DND-41 (cell line): ENCODE results near the gene RIF1.

ENCODE experiments used
- ATAC-seq: fragments of 200-7000 bp; cut with Tn5 transposase; 3 replicates; pipeline ENCODE4 v1.9.1; 2021; ENCODE audit warnings: low read depth; ENCODE audit not compliant: insufficient read depth
- DNase-seq: peaks from one replicate; pipeline ENCODE4 v3.0.0-alpha.2; 2020
- H2AFZ ChIP-seq: 2 replicates; pipeline ENCODE4 v1.6.0; 2012; ENCODE audit warnings: low read depth, low read length
- H3K27ac ChIP-seq: 2 replicates; pipeline ENCODE4 v1.5.1; 2012; ENCODE audit warnings: low read length, inconsistent platforms
- H3K27me3 ChIP-seq: fragments of 200-600 bp; sonication (generic); 2 replicates; pipeline ENCODE4 v1.6.0; 2012; ENCODE audit warnings: low read length, mild to moderate bottlenecking, inconsistent platforms; ENCODE audit not compliant: insufficient read depth, poor library complexity
- H3K36me3 ChIP-seq: 2 replicates; pipeline ENCODE4 v1.5.1; 2012; ENCODE audit warnings: low read length, inconsistent platforms; ENCODE audit not compliant: insufficient read depth
- H3K4me1 ChIP-seq: 2 replicates; pipeline ENCODE4 v1.5.1; 2012; ENCODE audit warnings: mild to moderate bottlenecking, low read length; ENCODE audit not compliant: insufficient read depth
- H3K4me2 ChIP-seq: 2 replicates; pipeline ENCODE4 v1.6.0; 2012; ENCODE audit warnings: mild to moderate bottlenecking, moderate library complexity, low read length, inconsistent platforms; ENCODE audit not compliant: insufficient read depth
- H3K4me3 ChIP-seq, 2 experiments: fragments of 200-600 bp in 1 of 2; shearing (Covaris generic) in 1 of 2; 2 replicates each; pipeline ENCODE4 v1.5.1; 2012 to 2016; ENCODE audit warnings: inconsistent platforms in 2 of 2, low read length in 2 of 2, mild to moderate bottlenecking in 2 of 2, low read depth in 1 of 2, moderate library complexity in 1 of 2
- H3K79me2 ChIP-seq: 2 replicates; pipeline ENCODE4 v1.6.0; 2012; ENCODE audit warnings: low read length, inconsistent platforms; ENCODE audit not compliant: insufficient read depth
- H3K9ac ChIP-seq: 2 replicates; pipeline ENCODE4 v1.6.0; 2012; ENCODE audit warnings: low read depth, mild to moderate bottlenecking, inconsistent platforms, low read length, moderate library complexity
- H3K9me3 ChIP-seq: 2 replicates; pipeline ENCODE4 v1.5.1; 2012; ENCODE audit warnings: low read length, moderate library complexity, mild to moderate bottlenecking, inconsistent platforms; ENCODE audit not compliant: insufficient read depth, severe bottlenecking
- H4K20me1 ChIP-seq: 2 replicates; pipeline ENCODE4 v1.6.0; 2012; ENCODE audit warnings: low read length; ENCODE audit not compliant: insufficient read depth
- EZH2 ChIP-seq: IDR thresholded peaks from 3 replicates; pipeline ENCODE4 v1.6.1; 2012; ENCODE audit warnings: borderline replicate concordance, low read depth, mild to moderate bottlenecking, moderate library complexity, low read length, inconsistent platforms; ENCODE audit not compliant: severe bottlenecking
- TF ChIP-seq, protein P1 (sequence below): IDR thresholded peaks from 2 replicates; pipeline ENCODE4 v1.5.1; 2012; ENCODE audit warnings: borderline replicate concordance, low read length, moderate library complexity, mild to moderate bottlenecking; ENCODE audit not compliant: poor library complexity, severe bottlenecking; ENCODE audit errors: extremely low read depth

RIF1 gene

DNA sequence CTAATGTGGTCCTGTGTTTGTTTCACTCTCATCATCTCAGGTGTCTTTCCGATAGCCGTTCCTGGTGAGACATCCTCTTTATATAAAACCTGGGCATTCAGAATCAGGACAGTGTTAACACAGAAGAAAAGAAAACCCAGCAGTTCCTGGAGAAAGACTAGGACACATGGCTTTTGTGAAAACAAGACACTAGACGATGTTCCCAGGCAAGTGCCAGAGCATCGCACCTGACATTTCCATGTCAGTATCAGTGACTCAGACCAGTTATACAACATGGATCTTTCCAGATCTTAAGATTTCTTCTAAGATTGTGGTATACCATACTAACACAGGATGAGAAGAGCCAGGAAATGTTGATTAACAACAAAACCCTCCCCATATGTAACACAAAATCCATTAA lies 96.5 kb downstream of the RIF1 start:
- H3K4me3 ChIP-seq: no peak overlapping the region
- H3K27me3 ChIP-seq: no peaks in the 10 kb centered on the region
- no peaks in the 10 kb centered on the region for H4K20me1 ChIP-seq
- H3K9me3 ChIP-seq: no peaks in the 10 kb centered on the region
- no peak for TF ChIP-seq EZH2
- TF ChIP-seq, protein P1, sequence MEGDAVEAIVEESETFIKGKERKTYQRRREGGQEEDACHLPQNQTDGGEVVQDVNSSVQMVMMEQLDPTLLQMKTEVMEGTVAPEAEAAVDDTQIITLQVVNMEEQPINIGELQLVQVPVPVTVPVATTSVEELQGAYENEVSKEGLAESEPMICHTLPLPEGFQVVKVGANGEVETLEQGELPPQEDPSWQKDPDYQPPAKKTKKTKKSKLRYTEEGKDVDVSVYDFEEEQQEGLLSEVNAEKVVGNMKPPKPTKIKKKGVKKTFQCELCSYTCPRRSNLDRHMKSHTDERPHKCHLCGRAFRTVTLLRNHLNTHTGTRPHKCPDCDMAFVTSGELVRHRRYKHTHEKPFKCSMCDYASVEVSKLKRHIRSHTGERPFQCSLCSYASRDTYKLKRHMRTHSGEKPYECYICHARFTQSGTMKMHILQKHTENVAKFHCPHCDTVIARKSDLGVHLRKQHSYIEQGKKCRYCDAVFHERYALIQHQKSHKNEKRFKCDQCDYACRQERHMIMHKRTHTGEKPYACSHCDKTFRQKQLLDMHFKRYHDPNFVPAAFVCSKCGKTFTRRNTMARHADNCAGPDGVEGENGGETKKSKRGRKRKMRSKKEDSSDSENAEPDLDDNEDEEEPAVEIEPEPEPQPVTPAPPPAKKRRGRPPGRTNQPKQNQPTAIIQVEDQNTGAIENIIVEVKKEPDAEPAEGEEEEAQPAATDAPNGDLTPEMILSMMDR: no peak
- H3K9ac ChIP-seq: no peak overlapping the region
- H3K4me2 ChIP-seq: no peak overlapping the region
- peaks cover 7% of the 10 kb centered on the region; the same call in 1 of the 2 replicates for H3K36me3 ChIP-seq
- H3K4me1 ChIP-seq: no peaks in the 10 kb centered on the region
- no peak overlapping the region for H3K27ac ChIP-seq
- DNase-seq: no peak
- no peak for ATAC-seq
- H3K79me2 ChIP-seq: no peaks in the 10 kb centered on the region
- no peak overlapping the region for H2AFZ ChIP-seq

DNA sequence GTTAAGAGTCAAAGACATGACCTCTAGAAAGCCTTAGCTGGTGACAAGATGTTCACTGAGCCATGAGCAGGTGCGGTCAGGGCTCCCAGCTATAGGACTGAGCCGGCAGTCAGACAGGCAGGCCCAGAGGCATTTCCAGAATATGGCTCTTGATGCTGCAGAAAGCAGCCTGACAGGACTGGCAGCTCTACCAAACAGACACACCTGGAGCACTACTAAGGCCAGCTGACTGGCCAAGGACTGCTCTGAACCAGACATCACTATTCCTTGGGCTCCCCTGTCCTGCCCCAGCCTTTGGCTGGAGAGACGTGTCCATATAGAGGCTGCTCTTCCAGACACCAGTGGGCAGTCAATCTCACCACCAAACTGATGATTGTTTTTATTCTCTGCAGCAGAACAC lies 98.8 kb downstream of the RIF1 start:
- no peaks in the 10 kb centered on the region for H3K9me3 ChIP-seq
- no peak overlapping the region for H3K27ac ChIP-seq
- DNase-seq: no peak
- H3K4me1 ChIP-seq: no peaks in the 10 kb centered on the region
- H3K36me3 ChIP-seq: peaks cover 7% of the 10 kb centered on the region; the same call in 1 of the 2 replicates
- H3K4me3 ChIP-seq: no peak overlapping the region
- no peak overlapping the region for H3K4me2 ChIP-seq
- H3K79me2 ChIP-seq: no peaks in the 10 kb centered on the region
- no peaks in the 10 kb centered on the region for H3K27me3 ChIP-seq
- no peak overlapping the region for H3K9ac ChIP-seq
- no peak overlapping the region for H2AFZ ChIP-seq
- TF ChIP-seq, protein P1: no peak
- TF ChIP-seq EZH2: no peak
- no peak for ATAC-seq
- H4K20me1 ChIP-seq: no peaks in the 10 kb centered on the region

GRCh38 chr2:151518802-151519201 lies 109.1 kb downstream of the RIF1 start:
- no peak overlapping the region for H3K9ac ChIP-seq
- no peaks in the 10 kb centered on the region for H4K20me1 ChIP-seq
- ATAC-seq: no peak
- no peaks in the 10 kb centered on the region for H3K79me2 ChIP-seq
- H3K4me3 ChIP-seq: no peak overlapping the region
- H3K27me3 ChIP-seq: no peaks in the 10 kb centered on the region
- no peaks in the 10 kb centered on the region for H3K9me3 ChIP-seq
- TF ChIP-seq EZH2: no peak
- TF ChIP-seq, protein P1: no peak
- H2AFZ ChIP-seq: no peak overlapping the region
- H3K4me2 ChIP-seq: no peak overlapping the region
- H3K4me1 ChIP-seq: no peaks in the 10 kb centered on the region
- no peak overlapping the region for H3K27ac ChIP-seq
- DNase-seq: no peak
- no peaks in the 10 kb centered on the region for H3K36me3 ChIP-seq

GRCh38 chr2:151520976-151521375 lies 111.3 kb downstream of the RIF1 start:
- no peak overlapping the region for H2AFZ ChIP-seq
- no peaks in the 10 kb centered on the region for H4K20me1 ChIP-seq
- H3K4me2 ChIP-seq: no peak overlapping the region
- H3K27ac ChIP-seq: no peak overlapping the region
- DNase-seq (no peak), ATAC-seq (no peak)
- H3K9ac ChIP-seq: no peak overlapping the region
- no peak overlapping the region for H3K4me3 ChIP-seq
- no peaks in the 10 kb centered on the region for H3K4me1 ChIP-seq
- no peaks in the 10 kb centered on the region for H3K9me3 ChIP-seq
- no peaks in the 10 kb centered on the region for H3K79me2 ChIP-seq
- no peak for TF ChIP-seq EZH2
- H3K27me3 ChIP-seq: no peaks in the 10 kb centered on the region
- H3K36me3 ChIP-seq: no peaks in the 10 kb centered on the region
